ENCODE measurements around the gene TBK1.

The TBK1 gene

DNA sequence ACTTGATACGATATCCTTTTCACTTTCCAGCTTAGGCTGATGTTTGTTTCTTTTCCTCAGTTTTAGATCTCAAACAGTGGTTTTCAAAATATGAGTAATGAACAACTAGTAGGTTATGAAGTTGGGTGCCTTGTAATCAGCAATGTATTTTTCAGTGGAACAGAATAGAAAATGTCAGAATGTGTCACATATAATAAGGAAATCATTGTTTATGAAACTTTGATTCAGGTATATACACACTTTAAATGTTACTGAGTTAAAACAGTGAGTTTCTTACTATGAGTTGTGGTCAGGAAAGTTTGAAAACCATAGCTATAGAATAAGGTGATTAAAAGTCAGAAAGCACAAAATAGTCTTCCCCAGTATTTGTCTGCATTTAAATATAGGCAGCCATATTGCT is 39.8 kb downstream of the TBK1 start:
- TF ChIP-seq, protein P1, sequence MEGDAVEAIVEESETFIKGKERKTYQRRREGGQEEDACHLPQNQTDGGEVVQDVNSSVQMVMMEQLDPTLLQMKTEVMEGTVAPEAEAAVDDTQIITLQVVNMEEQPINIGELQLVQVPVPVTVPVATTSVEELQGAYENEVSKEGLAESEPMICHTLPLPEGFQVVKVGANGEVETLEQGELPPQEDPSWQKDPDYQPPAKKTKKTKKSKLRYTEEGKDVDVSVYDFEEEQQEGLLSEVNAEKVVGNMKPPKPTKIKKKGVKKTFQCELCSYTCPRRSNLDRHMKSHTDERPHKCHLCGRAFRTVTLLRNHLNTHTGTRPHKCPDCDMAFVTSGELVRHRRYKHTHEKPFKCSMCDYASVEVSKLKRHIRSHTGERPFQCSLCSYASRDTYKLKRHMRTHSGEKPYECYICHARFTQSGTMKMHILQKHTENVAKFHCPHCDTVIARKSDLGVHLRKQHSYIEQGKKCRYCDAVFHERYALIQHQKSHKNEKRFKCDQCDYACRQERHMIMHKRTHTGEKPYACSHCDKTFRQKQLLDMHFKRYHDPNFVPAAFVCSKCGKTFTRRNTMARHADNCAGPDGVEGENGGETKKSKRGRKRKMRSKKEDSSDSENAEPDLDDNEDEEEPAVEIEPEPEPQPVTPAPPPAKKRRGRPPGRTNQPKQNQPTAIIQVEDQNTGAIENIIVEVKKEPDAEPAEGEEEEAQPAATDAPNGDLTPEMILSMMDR (IDR thresholded peaks at IDR 0.05; ENCODE audit: control insufficient read depth, insufficient read depth, low read depth, low read length, missing control alignments): no peak
- no peak overlapping the region for H3K4me3 ChIP-seq (ENCODE audit: control insufficient read depth, low read depth, low read length)
- no peak for DNase-seq (ENCODE audit: low read depth)

DNA sequence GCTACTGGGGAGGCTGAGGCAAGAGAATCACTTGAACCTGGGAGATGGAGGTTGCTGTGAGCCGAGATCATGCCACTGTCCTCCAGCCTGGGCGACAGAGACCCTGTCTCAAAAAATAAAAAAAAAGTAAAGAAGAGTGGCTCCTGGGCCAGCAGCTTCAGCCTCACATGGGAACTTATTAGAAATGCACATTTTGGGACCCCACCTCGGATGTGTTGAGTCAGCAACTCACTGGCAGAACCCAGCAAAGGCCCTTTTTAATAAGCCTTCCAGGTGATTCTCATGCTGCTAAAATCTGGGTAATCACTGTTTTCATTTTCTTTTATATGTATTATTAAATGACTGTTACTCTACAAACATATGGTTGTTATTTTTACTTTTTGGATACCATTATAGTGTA is 41.6 kb downstream of the TBK1 start:
- DNase-seq (ENCODE audit: low read depth): no peak
- TF ChIP-seq, protein P1 (IDR thresholded peaks at IDR 0.05; ENCODE audit: control insufficient read depth, insufficient read depth, low read depth, low read length, missing control alignments): no peak
- H3K4me3 ChIP-seq (ENCODE audit: control insufficient read depth, low read depth, low read length): no peak overlapping the region

DNA sequence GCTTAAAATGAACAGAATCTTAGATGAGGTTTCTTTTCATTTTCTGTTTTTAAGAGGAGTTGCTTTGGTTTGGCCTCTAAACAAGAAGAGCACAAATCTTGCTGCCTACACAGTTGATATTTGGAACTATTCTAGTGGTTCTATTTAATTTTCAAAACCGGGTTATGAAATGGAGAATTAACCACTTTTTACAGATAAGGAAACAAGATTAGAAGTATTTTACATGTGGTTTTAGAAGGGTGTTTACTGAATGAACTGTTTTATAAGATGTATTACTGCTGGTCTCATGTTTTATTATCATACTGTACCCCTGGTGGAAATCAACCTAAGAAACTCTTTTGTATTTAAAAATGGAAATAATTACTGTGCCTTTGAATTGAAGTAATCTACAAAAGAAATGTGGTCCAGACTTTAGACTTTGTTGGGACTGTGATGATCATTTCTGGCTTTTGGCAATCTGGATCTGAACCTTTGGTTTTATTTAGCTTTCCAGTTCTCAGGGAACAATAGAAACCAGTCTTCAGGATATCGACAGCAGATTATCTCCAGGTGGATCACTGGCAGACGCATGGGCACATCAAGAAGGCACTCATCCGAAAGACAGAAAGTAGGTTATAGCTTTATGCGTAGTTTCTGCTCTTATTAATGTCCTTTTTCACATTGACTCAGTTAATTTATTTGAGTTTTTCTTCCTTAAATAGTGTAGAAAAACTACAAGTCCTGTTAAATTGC is 43.2 kb downstream of the TBK1 start:
- H3K4me3 ChIP-seq (ENCODE audit: control insufficient read depth, low read depth, low read length): no peak overlapping the region
- TF ChIP-seq, protein P1 (IDR thresholded peaks at IDR 0.05; ENCODE audit: control insufficient read depth, insufficient read depth, low read depth, low read length, missing control alignments): no peak
- no peak for DNase-seq (ENCODE audit: low read depth)

- no peak overlapping the region for H3K4me3 ChIP-seq (ENCODE audit: control insufficient read depth, low read depth, low read length)
- TF ChIP-seq, protein P1 (IDR thresholded peaks at IDR 0.05; ENCODE audit: control insufficient read depth, insufficient read depth, low read depth, low read length, missing control alignments): no peak
- DNase-seq (ENCODE audit: low read depth): no peak
These were observed 45.0 kb downstream of the TBK1 start for GRCh38 chr12:64496839-64497400.

DNA sequence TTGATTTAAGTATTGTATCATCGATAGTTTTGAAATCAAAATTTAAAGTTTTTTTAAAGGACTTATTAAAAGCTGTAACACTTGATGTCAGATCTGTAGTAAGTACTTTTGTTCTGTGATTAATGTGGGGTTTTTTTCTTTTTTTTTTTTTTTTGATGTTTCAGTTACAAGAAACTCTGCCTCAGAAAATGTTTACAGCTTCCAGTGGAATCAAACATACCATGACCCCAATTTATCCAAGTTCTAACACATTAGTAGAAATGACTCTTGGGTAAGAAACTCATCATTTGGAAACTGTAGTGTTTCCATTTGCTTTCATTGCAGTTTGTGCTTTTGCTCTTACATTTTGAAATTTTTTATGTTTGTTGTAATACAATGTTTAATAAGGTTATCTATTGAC is 45.6 kb downstream of the TBK1 start:
- no peak overlapping the region for H3K4me3 ChIP-seq (ENCODE audit: control insufficient read depth, low read depth, low read length)
- TF ChIP-seq, protein P1 (IDR thresholded peaks at IDR 0.05; ENCODE audit: control insufficient read depth, insufficient read depth, low read depth, low read length, missing control alignments): no peak
- DNase-seq (ENCODE audit: low read depth): no peak

- TF ChIP-seq, protein P1 (IDR thresholded peaks at IDR 0.05; ENCODE audit: control insufficient read depth, insufficient read depth, low read depth, low read length, missing control alignments): no peak
- no peak overlapping the region for H3K4me3 ChIP-seq (ENCODE audit: control insufficient read depth, low read depth, low read length)
- DNase-seq (ENCODE audit: low read depth): no peak
These were observed 46.0 kb downstream of the TBK1 start for GRCh38 chr12:64497903-64498302.

Measured in AG09309 (cell line).